ENCODE data around the gene CRHR2.
"Not testable (repeated sequence)": the region's sequence is repeated elsewhere in the genome, so short reads cannot be mapped to it uniquely, and the experiment has no call there.

Gene CRHR2

DNA sequence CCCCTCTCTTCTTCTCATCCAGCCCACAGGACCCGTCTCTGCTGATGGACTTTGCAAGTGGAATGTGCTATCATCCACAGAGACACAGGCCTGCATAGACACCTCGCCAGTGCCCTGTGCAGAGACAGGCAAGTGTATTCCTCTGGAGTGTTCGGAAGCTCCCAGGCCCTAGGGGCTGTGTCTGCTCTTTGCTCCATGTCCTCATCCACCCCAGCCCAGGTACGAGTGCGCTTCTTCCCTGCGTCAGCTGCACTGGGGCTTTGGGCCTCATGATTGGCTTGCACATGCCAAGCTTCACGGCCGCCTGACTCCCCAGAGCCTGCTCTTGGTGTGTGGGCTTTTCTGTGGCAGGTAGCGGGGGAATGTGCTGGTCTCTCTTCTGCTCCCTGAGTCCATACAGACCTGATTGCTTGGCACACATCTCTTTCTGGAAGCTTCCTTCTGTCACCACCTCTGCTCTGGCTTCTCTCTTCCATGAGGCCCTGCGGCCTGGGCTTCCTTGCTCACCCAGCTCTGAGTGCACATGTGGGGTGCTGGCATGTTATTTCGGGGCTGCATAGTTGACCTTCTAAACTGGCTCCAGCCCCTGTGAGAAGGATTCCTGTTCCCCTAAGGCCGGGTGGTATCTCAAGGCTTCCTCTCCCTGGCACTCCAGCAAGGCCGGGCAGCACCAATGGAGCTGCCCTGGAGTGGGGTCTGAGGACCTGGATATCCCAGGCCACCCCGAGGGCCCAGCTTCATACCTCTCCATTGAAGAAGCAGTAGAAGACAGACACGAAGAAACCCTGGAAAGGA is 27.8 kb downstream of the CRHR2 start:
- no peak for DNase-seq (ENCODE audit: low read depth)

DNA sequence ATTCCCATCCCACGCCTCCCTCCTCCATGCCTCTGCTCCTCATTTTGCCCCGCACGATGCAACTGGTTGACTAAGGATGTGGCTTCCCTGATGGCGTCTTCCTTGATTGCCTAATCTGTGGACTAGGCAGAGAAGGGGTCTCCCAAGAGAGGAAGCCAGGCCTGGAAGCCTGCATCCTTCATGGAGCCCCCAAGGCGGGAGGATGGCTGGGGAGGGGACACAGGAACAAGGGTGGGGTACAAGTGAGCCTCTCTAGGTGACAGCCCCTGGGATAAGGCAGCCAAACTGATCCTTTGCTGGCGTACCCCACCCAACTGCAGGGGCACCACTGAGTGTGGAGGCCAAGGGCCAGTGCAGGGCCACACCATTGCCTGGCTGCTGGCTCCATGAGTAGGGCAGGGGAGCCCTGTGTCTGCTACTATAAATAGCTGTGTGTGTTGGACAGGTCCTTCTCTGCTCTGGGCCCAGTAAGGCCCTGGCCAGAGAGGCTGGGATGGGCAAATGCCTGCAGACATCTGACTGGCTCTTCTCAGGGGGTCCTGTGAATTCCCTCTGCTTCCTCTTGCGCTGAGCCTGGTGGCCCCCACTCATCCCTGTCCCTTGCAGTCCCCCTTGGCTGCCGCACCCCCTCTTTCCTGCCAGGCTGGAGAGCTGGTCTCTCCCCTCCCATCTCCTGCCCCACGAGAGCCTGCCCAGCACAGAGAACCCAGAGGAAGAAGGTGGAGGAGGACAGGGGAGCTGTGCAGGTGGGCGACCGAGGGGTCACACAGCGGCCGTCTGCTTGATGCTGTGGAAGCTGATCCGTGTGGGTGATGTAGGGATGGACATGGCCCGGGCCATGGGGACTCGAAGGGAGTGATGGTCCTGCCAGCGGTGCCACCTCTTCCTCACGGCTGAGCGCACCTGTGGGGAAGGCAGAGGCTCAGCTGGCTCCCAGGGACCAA is 29.3 kb downstream of the CRHR2 start:
- DNase-seq (ENCODE audit: low read depth), result no peak

DNA sequence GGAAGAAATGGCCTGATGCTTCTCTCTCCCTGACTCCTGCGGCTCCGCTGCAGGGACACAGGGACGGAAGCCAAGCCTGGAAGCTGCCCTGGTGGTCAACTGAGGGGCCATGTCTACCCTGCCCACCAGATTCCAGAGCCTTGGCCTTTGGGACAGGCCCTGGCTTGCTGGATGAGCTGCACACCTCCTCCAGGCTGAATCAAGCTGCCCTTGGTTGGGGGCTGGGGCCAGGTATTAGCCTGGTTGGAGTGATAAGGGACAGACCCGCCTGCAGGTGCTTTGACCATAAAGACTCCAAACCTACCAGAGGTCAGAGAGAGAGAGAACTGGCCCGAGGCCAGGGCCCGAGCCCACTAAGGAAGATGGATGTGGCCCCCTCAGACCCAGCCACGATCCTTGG is 30.1 kb downstream of the CRHR2 start:
- DNase-seq (ENCODE audit: low read depth), result no peak

DNA sequence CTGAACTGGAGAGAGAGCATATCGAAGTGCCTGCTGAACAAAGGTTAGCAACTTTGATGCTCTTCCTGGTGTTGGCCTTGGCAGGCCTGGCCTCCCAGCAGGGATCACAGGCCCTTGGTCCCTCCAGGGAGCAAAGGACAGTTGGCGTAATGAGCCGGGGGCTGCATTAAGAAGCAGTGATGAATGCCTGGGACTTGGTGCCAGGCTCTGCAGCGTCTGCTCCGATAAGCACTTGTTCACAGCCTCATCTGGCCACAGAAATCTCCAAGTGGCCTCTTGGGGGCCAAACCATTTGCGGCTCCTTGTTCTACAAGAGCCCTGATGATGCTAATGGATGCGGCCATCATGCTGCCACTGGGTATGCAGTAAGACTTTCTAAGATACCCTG is 31.8 kb downstream of the CRHR2 start:
- DNase-seq (ENCODE audit: low read depth), result no peak

DNA sequence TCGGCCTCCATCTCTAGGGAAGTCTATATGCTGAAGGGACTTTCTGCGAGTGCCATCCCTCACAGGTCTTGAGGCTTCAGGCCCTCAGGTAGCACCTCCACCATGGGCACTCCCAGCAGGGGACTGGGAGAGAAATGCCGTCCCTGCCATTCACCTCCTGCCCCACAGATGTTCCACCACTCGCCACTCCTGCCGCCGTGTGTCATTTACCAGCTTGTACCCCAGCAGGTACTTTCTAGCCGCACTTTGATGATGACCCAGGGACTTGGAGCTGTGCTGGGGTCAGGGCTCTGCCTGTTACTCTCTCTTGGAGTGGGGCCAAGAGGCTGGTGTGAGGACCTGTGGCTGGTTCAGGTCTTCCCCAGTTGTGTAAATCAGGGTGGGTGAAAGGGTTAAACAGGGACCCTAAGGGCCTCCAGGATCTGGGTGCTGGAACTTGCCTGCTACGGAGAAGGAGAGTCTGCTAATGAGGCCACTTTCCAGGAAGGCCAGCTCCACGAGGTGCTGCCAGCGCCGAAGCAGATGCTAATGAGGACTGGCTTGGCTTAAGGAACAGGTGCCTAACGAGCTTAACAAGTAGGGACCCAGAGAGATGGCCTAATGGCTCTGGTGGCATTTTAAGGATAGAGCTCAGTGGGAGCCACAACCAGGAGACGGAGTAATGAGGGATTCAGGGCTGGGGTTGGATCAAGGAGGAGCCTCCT is 32.4 kb downstream of the CRHR2 start:
- no peak for DNase-seq (ENCODE audit: low read depth)

DNA sequence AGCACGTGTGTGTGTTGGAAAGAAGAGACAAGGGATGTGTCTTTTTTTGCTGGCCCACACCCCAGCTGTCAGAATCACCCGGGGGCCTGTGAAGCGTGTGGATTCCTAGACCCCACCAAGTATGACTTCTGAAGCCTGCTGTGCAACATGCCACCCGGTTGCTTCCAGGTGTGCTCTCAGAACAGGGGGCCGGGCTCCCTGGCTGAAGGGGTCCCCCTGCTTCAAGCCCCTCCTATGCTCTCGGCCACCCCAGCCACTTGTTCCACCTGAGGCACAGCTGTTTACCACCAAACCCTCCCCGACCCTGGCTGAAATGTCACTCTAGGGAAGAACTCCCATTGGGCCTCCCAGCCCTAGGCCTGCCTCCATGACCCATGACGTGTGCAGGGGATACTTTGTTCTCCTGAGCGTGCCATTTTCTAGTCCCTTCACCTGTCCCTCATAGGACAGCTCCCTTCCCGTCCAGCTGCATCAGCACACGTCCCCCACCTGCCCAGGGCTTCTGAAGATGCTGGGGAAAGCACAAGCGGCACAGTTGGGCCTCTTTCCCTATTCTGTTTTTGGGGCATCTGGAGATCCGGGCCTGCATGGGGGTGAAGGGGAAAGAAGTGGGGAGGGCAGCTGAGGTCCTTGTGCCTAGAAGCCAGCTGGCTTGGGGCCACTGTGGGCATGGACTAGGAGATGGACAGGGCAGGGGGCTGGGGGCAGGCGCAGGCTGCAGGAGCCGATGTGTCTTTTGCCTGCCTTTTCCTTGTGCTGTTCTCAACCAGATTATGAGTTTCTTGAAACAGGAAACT is 33.3 kb downstream of the CRHR2 start:
- no peak for DNase-seq (ENCODE audit: low read depth)

DNA sequence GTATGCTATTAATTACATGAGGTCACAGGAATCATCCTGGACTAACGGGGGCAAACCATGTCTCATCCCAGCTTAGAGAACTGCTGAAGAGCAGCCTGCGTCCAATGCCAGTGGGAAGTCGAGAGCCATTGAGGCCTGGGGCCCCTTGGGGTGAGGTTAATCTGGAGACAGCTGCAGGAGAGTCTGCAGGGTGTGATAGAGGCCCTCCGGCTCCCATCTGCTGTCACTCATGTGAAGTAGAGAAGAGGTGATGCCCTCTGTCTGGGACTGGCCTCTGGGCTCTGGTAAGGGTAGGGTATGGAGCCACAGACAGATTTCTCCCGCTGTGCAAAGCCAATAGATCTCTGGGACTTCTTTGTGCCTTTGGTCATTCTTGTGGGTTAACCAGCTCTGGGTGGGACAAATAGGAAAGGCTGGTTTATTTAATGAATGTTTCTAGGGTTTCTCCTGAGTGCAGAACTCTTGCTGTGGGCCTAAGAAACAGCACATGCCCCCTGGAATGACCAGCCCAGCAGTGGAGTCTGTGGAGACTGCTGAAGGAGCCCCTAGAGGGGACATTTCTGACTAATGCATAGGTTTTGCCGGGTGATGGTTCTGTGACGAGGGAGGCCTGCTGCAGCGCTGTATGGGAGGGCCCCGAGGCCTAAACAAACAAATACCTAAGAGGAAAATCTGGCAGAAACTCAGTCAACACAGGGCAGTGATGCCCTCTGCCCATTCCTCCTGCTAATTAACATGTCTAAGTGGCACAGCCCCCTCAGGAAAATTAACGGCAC is 34.5 kb downstream of the CRHR2 start:
- no peak for DNase-seq (ENCODE audit: low read depth)

DNA sequence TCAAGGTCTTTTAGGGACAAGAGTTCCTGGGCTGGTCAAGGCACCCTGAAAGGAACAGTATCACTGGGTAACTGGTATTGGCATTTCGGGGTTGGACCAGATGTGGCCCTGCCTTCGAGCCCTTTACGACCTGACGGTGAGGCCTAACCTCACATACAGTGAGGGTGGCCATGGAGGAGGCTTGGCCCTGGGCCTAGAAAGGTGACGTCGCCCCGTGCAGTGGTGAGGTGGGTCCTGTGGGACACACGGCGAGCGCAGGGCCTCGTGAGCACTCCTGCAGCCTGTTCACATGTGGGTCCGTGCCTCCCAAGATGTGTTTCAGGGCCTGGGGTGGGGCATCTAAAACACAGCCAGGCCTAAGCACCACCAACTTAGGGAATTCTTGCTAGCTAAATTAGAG is 36.1 kb downstream of the CRHR2 start:
- no peak for DNase-seq (ENCODE audit: low read depth)

DNA sequence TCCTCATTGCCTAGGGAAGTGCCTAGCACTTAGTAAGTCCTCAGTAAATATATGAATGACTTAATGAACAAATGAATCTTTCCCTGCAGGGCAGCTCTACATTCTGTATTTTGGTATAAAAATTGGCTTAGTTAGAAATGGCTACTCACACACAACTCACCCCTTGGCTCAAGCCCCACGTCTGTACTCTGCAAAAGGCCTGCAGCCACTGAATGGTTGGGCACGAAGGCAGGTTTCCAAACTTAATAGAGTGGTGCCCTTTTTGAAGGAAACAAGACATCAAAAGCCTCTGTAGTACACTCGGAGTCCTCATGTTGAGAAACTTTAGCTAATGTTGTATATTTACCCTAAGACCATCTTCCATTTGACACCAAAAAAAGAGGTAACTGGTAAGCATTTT is 36.6 kb downstream of the CRHR2 start:
- DNase-seq (ENCODE audit: low read depth), result no peak

DNA sequence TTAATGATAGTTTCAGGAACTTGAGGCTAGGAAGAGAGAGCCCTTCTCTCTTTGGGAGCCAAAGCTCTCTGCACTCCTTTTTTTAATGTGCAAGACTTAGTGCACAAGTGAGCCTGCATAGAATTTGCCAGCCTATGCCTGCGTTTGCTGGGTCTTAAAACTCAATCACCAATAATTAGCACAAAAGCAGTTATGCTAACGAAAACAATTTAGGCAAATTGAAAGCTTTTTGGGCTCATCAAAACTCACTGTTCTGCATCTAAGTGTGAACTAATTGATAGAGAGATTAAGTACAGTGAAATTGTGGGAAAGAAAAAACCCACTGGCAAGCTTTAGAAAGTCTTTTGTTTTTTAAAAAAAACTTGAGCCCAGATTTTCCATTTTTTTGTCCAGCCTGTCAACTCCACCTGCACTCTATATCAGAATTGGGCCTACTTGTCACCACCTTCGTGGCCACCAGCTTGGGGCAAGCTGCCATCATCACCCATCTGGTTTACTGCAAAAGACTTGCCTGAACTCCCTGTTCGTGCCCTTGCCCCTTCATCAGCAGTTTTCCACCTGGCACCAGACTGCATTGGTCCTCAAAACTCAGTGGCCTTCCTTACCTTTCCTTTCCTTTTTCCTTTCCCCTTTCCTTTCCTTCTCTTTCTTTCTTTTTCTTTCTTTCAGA is 37.8 kb downstream of the CRHR2 start:
- DNase-seq (ENCODE audit: low read depth), result no peak

DNA sequence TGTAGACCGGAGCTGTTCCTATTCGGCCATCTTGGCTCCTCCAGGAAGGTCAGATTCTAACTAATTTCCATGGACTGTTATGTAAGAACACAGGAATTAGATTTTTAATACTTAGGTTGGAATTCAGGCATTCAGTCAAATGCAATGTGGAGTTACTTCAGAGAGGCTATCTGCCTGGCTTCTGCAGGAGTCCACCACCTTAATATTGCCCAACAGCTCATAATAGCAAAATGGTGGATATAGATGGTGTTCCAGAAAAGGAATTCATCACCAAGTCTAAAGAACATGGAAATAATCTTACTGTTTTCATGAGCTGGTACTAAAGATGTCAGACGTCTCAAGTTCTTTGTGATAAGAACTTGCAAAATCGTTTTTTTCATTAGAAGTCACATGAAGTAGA is 39.5 kb downstream of the CRHR2 start:
- no peak for DNase-seq (ENCODE audit: low read depth)

DNA sequence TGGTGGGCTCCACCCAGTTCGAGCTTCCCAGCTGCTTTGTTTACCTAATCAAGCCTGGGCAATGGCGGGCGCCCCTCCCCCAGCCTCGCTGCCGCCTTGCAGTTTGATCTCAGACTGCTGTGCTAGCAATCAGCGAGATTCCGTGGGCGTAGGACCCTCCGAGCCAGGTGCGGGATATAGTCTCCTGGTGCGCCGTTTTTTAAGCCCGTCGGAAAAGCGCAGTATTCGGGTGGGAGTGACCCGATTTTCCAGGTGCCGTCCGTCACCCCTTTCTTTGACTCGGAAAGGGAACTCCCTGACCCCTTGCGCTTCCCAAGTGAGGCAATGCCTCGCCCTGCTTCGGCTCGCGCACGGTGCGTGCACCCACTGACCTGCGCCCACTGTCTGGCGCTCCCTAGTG is 39.9 kb downstream of the CRHR2 start:
- DNase-seq (ENCODE audit: low read depth), result not testable (repeated sequence)

DNA sequence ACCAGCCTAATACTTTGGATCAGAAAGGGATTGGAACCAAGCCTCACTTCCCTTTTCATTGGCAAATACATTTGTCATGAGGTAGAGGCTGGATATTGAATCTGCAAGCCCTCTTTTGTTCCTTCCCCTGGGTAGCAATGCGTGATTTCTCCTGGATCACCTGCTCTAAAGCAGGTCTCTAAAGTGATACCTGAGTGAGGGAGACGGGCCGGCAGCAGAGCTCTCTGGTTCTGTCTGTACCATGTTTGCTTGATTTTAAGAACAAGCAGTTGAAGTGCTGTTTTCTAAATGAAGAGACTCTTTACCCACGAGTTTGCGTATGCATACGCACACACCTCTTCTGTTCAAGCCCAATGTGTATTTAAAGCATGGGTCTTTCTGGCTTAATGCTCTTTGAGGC is 46.5 kb downstream of the CRHR2 start:
- DNase-seq (ENCODE audit: low read depth), result no peak

DNA sequence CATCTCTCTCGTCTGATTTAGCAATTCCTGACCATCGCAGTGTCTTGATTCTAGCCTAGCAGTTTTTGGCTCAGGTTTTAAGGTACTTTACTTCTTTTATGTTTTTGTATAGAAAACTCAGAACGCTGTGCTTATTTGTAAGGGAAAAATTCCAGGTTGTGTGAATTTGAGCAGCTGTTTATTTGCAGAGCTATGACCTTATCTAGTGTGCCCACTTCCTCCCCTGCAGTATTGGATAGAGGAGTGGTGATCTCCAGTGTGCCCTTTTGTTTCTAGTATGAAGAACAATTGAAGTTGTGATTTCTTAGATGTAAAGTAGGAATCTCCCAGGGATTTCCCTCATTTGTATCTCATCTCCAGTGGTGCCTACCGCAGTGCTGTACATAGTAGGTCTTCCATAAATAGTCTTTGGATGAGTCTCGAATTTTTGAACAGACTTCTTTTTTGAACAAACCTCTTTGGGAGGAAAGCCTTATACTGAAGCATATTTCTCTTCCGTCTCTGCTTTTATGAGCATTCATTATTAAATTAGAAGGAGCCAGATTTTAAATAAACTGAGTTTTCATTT is 47.5 kb downstream of the CRHR2 start:
- no peak for DNase-seq (ENCODE audit: low read depth)

DNA sequence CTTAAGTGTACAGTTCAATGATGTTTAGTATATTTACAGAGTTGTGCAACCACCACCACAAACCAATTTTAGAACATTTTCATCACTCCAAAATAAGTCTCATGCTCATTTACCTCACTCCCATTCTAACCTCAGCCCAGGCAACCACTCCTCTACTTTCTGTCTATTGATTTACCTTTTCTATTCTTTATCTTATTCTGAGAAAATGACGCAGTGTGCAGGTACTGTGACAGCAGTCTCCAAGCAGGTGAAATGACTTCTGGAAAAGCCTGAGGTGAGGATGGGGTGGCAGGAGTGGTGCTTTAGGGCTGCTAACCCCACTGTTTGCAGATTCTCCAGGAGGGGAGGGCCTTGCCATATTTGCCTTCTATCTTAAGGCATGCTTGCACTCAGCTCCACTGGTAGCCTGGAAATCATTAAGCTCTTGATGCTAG is 48.0 kb downstream of the CRHR2 start:
- DNase-seq (ENCODE audit: low read depth), result no peak

DNA sequence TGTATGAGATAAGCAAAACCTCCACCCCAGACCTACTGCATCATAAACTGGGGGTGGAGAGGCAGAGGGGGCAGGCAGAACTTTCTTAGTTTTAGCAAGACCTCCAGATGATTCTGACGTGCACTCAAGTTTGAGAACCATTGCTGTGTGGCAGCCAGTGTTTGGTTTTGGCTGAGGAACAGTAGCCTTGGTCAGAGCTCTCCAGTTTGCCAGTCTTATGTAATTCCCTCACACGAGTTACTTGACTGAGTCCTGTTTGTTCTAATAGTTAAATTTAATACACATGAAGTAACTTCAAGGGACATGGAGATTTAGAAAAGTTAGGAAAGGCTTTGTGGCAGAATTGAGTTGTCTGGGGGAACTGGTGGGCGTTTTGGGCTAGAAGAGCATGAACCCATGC is 49.0 kb downstream of the CRHR2 start:
- DNase-seq (ENCODE audit: low read depth), result no peak

DNA sequence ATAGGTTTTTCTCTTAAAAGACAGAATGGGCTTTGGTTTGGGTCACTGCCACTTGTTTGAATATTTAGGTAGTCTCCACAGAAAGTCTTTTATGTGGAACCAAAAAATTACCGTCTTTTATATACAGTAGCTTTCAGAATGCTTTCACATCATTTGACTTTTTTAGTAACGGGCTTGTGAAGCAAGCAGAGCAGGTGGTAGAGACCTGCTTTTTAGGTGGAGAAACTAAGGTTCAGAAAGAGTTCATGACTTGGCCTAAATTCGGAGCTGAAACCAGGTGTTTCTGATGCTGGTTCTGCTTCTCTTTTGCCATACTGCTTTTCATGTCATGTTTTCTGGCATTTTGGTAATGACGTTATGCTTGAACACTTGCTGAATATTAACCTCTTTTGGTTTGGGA is 51.3 kb downstream of the CRHR2 start:
- DNase-seq (ENCODE audit: low read depth), result no peak

DNA sequence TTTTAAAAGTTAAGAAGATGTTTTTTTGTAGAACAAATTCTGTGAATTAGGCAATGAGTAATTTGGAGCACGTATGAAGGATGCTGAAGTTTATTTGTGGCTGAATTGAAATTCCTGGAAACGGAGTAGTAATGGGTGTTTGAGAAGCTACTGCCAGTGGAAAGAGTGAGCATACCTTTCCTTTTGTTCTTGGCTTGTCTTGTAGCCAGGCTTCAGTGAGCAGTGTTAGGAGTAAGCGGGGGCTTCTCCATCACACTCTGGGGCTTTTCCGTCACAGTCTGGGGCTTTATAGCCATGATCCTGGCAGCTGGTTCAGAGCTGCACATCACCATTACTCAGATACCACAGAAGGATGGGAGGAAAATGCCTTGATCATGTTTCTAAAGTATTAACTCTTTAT is 55.2 kb downstream of the CRHR2 start:
- no peak for DNase-seq (ENCODE audit: low read depth)

DNA sequence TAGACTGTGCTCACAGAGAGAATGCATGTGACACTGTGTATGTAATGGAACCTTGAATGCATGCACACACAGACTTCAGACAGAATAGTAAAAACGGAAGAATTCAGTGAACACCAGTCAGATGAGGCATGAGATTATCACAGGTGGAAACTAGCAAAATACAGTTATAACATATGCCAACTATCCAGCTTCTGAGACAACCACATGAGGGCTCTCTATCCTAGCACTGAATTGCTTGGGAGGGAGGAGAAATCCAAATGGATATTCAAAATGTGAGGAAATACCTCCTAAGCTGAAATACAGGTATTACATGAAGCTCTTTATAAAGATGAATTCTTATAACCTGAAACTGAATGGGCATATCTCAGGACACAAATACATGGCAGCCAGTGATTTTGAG is 57.0 kb downstream of the CRHR2 start:
- DNase-seq (ENCODE audit: low read depth), result no peak

DNA sequence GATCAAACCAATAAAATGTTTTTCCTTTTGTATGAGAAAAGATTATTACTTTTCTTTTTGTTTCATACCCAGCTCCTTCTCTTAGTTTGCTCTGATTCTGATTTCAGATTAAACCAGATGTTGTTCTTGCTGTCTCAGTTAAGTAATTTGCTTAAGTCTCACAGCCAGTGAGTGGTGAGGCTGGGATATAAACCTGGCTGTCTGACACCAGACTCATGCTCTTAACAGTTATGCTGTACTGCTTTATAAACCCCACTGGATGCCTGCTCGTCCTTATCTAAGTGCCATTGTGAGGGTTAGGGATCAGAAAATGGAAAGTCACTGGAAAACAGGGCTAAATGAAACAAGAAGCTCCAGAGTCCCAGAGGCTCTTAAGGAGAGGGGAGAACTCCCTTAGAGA is 63.3 kb downstream of the CRHR2 start:
- no peak for DNase-seq (ENCODE audit: low read depth)

Data from stimulated activated CD8-positive, alpha-beta memory T cell treated with anti-CD3 and anti-CD28 coated beads, Interleukin-4, amount 100 ng/mL, for 24 hours (primary cell).